HCT116 (cell line): Measurements from ENCODE around the gene ECE2. TPM values are rescaled to one million over a fixed set of nuclear protein-coding genes. Genes with fewer than 3 reads are reported as not detected.

Experiments
- ATAC-seq: fragments of 200-7000 bp; cut with Tn5 transposase; 2 replicates; pipeline ENCODE4 v1.9.1; 2020; ENCODE audit warnings: mild to moderate bottlenecking, moderate library complexity
- BruUV-seq: library from RNA; stranded (reverse); fragments of 400-500 nt; replicated peaks from 2 replicates; lab custom pipeline; 2021; lab: Mats Ljungman, UMichigan
- CTCF ChIA-PET: fragments of 300-600 bp; sonication (Branson Sonifier 250); formaldehyde crosslinking; loops from one replicate; lab custom pipeline; 2021; ENCODE audit warnings: antibody characterized with exemption; lab: Charles Lee
- POLR2A ChIA-PET: fragments of 300-600, 350-600 bp; sonication (Branson Sonifier 250); formaldehyde crosslinking; loops from one replicate; lab custom pipeline; 2021; ENCODE audit warnings: antibody characterized with exemption; lab: Charles Lee
- RAD21 ChIA-PET, 2 experiments: fragments of 300-600 bp; sonication (Branson Sonifier 250); formaldehyde crosslinking; loops; one replicate each; lab custom pipeline; 2023; ENCODE audit warnings: low total read pairs in 2 of 2; ENCODE audit not compliant: uncharacterized antibody in 2 of 2, unreplicated experiment in 2 of 2, low non-redundant PET in 1 of 2; lab: Charles Lee
- DNase-seq: peaks from one replicate; pipeline ENCODE4 v3.0.0-alpha.2; 2010; ENCODE audit warnings: low read depth, low spot score
- H2AFZ ChIP-seq: fragments of 200-600 bp; shearing (Covaris generic), sonication (generic); 2 replicates; pipeline ENCODE4 v1.6.1; 2017; ENCODE audit warnings: low read depth, mixed run types, mixed read lengths, antibody characterized with exemption, low read length; ENCODE audit not compliant: poor library complexity, severe bottlenecking
- H3K27ac ChIP-seq: 2 replicates; pipeline ENCODE4 v1.5.1; 2012; ENCODE audit warnings: low read depth, low read length
- H3K27me3 ChIP-seq: fragments of 200-600 bp; sonication (generic); 2 replicates; pipeline ENCODE4 v1.6.1; 2016; ENCODE audit warnings: mixed run types, low read length, mixed read lengths; ENCODE audit not compliant: insufficient read depth
- H3K36me3 ChIP-seq, 2 experiments: fragments of 200-500 bp in 1 of 2; fragments of 200-600 bp in 1 of 2; sonication (Bioruptor generic) in 1 of 2; sonication (generic) in 1 of 2; 2 replicates each; pipeline versions ENCODE4 v1.5.1 to v1.6.1; 2014 to 2016; ENCODE audit warnings: low read length in 2 of 2, inconsistent platforms in 1 of 2, mixed read lengths in 1 of 2, mixed run types in 1 of 2; ENCODE audit not compliant: insufficient read depth in 2 of 2, control insufficient read depth in 1 of 2
- H3K4me1 ChIP-seq, 2 experiments: fragments of 200-600 bp in 1 of 2; sonication (generic) in 1 of 2; 2 replicates each; pipeline versions ENCODE4 v1.5.1 to v1.6.1; 2012 to 2017; ENCODE audit warnings: low read length in 2 of 2, inconsistent platforms in 1 of 2, mild to moderate bottlenecking in 1 of 2, mixed read lengths in 1 of 2, mixed run types in 1 of 2, moderate library complexity in 1 of 2; ENCODE audit not compliant: insufficient read depth in 2 of 2, control insufficient read depth in 1 of 2
- H3K4me2 ChIP-seq: fragments of 200-600 bp; sonication (generic); 2 replicates; pipeline ENCODE4 v1.6.1; 2017; ENCODE audit warnings: mixed run types, low read length, mixed read lengths
- H3K4me3 ChIP-seq, 2 experiments: fragments of 200-600 bp in 1 of 2; sonication (generic) in 1 of 2; replicated peaks in 1 of 2; 2 replicates each; pipeline ENCODE4 v1.5.1; 2011 to 2016; ENCODE audit warnings: low read length in 2 of 2, control low read depth in 1 of 2, low read depth in 1 of 2, mild to moderate bottlenecking in 1 of 2, mixed read lengths in 1 of 2, mixed run types in 1 of 2
- H3K79me2 ChIP-seq: fragments of 200-600 bp; sonication (generic); 2 replicates; pipeline ENCODE4 v1.6.1; 2017; ENCODE audit warnings: mild to moderate bottlenecking, mixed run types, low read length, moderate library complexity, mixed read lengths; ENCODE audit not compliant: insufficient read depth
- H3K9ac ChIP-seq: fragments of 200-600 bp; sonication (generic); 2 replicates; pipeline ENCODE4 v1.6.1; 2016; ENCODE audit warnings: low read length, mixed read lengths
- H3K9me2 ChIP-seq: fragments of 200-600 bp; sonication (generic), shearing (Covaris generic); 2 replicates; pipeline ENCODE4 v1.6.1; 2017; ENCODE audit warnings: mixed run types, mild to moderate bottlenecking, moderate library complexity; ENCODE audit not compliant: insufficient read depth
- H3K9me3 ChIP-seq, 2 experiments: fragments of 200-500 bp in 1 of 2; fragments of 200-600 bp in 1 of 2; sonication (Bioruptor generic) in 1 of 2; sonication (generic) in 1 of 2; 2 replicates each; pipeline ENCODE4 v1.6.1; 2014 to 2017; ENCODE audit warnings: low read length in 2 of 2, mixed read lengths in 2 of 2, inconsistent platforms in 1 of 2, low read depth in 1 of 2, mild to moderate bottlenecking in 1 of 2, mixed run types in 1 of 2, moderate library complexity in 1 of 2; ENCODE audit not compliant: control insufficient read depth in 1 of 2, insufficient read depth in 1 of 2
- H4K20me1 ChIP-seq: fragments of 200-600 bp; sonication (generic), shearing (Covaris generic); 2 replicates; pipeline ENCODE4 v1.6.1; 2017; ENCODE audit warnings: mixed run types, mild to moderate bottlenecking, moderate library complexity; ENCODE audit not compliant: insufficient read depth
- CBX3 ChIP-seq: IDR thresholded peaks from 2 replicates; pipeline ENCODE4 v1.6.1; 2012; ENCODE audit warnings: low read depth
- EGR1 ChIP-seq: IDR thresholded peaks from 2 replicates; pipeline ENCODE4 v1.6.1; 2012; ENCODE audit warnings: low read depth
- ELF1 ChIP-seq: IDR thresholded peaks from 2 replicates; pipeline ENCODE4 v1.6.1; 2012; ENCODE audit warnings: low read depth, borderline replicate concordance
- EZH2 ChIP-seq: fragments of 200-600 bp; sonication (generic); IDR thresholded peaks from 2 replicates; pipeline ENCODE4 v1.6.1; 2017; ENCODE audit warnings: antibody characterized with exemption, mixed run types
- FOSL1 ChIP-seq: IDR thresholded peaks from 2 replicates; pipeline ENCODE4 v1.6.1; 2012; ENCODE audit warnings: low read depth
- JUND ChIP-seq: IDR thresholded peaks from 2 replicates; pipeline ENCODE4 v1.6.1; 2012
- POLR2A ChIP-seq: IDR thresholded peaks from 2 replicates; pipeline ENCODE4 v1.7.0; 2011; ENCODE audit warnings: borderline replicate concordance; ENCODE audit not compliant: insufficient read depth, insufficient read length; ENCODE audit errors: extremely low read depth
- POLR2AphosphoS5 ChIP-seq: IDR thresholded peaks from 2 replicates; pipeline ENCODE4 v1.6.1; 2011; ENCODE audit warnings: mild to moderate bottlenecking, low read depth, low read length, moderate library complexity
- RAD21 ChIP-seq: IDR thresholded peaks from 2 replicates; pipeline ENCODE4 v1.6.1; 2012; ENCODE audit warnings: low read depth, mild to moderate bottlenecking
- SIN3A ChIP-seq: IDR thresholded peaks from 2 replicates; pipeline ENCODE4 v1.6.1; 2012; ENCODE audit warnings: low read depth
- SP1 ChIP-seq: IDR thresholded peaks from 2 replicates; pipeline ENCODE4 v1.6.1; 2012; ENCODE audit warnings: low read depth
- SRF ChIP-seq: IDR thresholded peaks from 2 replicates; pipeline ENCODE4 v1.6.1; 2012; ENCODE audit warnings: low read depth
- TCF7L2 ChIP-seq: IDR thresholded peaks from 2 replicates; pipeline ENCODE4 v1.7.0; 2011; ENCODE audit warnings: borderline replicate concordance, inconsistent platforms; ENCODE audit not compliant: insufficient read depth, insufficient read length; ENCODE audit errors: extremely low read depth
- YY1 ChIP-seq: IDR thresholded peaks from 2 replicates; pipeline ENCODE4 v1.6.1; 2011; ENCODE audit warnings: low read length, low read depth, moderate library complexity, mild to moderate bottlenecking; ENCODE audit not compliant: insufficient replicate concordance; ENCODE audit errors: extremely low read depth
- ZFX ChIP-seq: fragments of 450-650 bp; IDR thresholded peaks from 2 replicates; pipeline ENCODE4 v1.6.1; 2017
- intact Hi-C: fragments of 100-400 bp; cut with micrococcal nuclease; formaldehyde crosslinking; loops from 2 replicates; pipeline ENCODE4 v1.10.0; 2022
- total RNA-seq: library from RNA; stranded (reverse); gene quantifications from one replicate; pipeline ENCODE4 v1.2.1, GENCODE V29; 2021; ENCODE audit not compliant: unreplicated experiment
- TF ChIP-seq, protein P1 (sequence below): IDR thresholded peaks from 2 replicates; pipeline ENCODE4 v1.6.1; 2012
- TF ChIP-seq, protein P2 (sequence below): IDR thresholded peaks from 2 replicates; pipeline ENCODE4 v1.6.1; 2011; ENCODE audit warnings: mild to moderate bottlenecking, low read length, moderate library complexity; ENCODE audit not compliant: insufficient replicate concordance; ENCODE audit errors: extremely low read depth
- TF ChIP-seq, protein P3 (sequence below): IDR thresholded peaks from 2 replicates; pipeline ENCODE4 v1.6.1; 2012
- TF ChIP-seq, protein P4 (sequence below): IDR thresholded peaks from 2 replicates; pipeline ENCODE4 v1.6.1; 2012; ENCODE audit warnings: low read depth
- TF ChIP-seq, protein P5 (sequence below), 3 experiments: fragments of 200-600 bp in 1 of 3; sonication (generic) in 1 of 3; IDR thresholded peaks in 2 of 3; conservative IDR thresholded peaks in 1 of 3; 2 replicates each; pipeline ENCODE4 v1.5.1; 2012 to 2017; ENCODE audit warnings: low read depth in 2 of 3, low read length in 2 of 3, antibody characterized with exemption in 1 of 3, borderline replicate concordance in 1 of 3, control low read depth in 1 of 3, mild to moderate bottlenecking in 1 of 3, mixed read lengths in 1 of 3, mixed run types in 1 of 3, moderate library complexity in 1 of 3; ENCODE audit not compliant: insufficient read depth in 1 of 3

The ECE2 gene
- total RNA-seq, 1 experiment from 2014 or later: not detected

DNA sequence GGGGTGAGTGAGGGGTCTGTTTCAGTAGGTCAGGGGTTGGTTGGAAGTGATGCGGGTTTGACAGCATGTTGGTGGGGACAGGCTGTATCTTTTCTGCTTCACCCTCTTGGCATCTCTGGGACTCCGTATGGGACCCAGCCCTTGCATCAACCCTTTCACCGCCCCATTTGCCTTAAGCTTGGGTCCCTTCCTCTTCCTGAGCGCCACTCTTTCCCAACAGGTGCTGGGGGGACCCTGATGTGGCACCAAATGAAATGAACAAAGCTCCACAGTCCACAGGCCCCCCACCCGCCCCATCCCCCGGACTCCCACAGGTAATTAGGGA is 39.7 kb downstream of the ECE2 start:
- Histone ChIP-seq H4K20me1 (peaks cover 22% of the 10 kb centered on the region; the same call in 1 of the 2 replicates), H3K36me3 (peaks cover 4 to 29% of the 10 kb centered on the region in 2 experiments; a peak in 2 of 4 replicates), H3K9ac (peak overlapping the region; percentile 99), H3K4me2 (peak overlapping the region; percentile 82), H3K27me3 (no peaks in the 10 kb centered on the region), H3K4me3 (peak overlapping the region; percentile 94 to 98), H3K9me3 (no peaks in the 10 kb centered on the region), H2AFZ (no peak overlapping the region), H3K4me1 (peaks cover 44 to 59% of the 10 kb centered on the region in 2 experiments), H3K79me2 (peaks cover 58% of the 10 kb centered on the region), H3K9me2 (no peaks in the 10 kb centered on the region), H3K27ac (peak overlapping the region; percentile 87)
- TF ChIP-seq POLR2AphosphoS5: no peak
- TF ChIP-seq SIN3A: no peak
- TF ChIP-seq FOSL1: no peak
- TF ChIP-seq, protein P1, sequence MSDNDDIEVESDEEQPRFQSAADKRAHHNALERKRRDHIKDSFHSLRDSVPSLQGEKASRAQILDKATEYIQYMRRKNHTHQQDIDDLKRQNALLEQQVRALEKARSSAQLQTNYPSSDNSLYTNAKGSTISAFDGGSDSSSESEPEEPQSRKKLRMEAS: no peak
- TF ChIP-seq, protein P2, sequence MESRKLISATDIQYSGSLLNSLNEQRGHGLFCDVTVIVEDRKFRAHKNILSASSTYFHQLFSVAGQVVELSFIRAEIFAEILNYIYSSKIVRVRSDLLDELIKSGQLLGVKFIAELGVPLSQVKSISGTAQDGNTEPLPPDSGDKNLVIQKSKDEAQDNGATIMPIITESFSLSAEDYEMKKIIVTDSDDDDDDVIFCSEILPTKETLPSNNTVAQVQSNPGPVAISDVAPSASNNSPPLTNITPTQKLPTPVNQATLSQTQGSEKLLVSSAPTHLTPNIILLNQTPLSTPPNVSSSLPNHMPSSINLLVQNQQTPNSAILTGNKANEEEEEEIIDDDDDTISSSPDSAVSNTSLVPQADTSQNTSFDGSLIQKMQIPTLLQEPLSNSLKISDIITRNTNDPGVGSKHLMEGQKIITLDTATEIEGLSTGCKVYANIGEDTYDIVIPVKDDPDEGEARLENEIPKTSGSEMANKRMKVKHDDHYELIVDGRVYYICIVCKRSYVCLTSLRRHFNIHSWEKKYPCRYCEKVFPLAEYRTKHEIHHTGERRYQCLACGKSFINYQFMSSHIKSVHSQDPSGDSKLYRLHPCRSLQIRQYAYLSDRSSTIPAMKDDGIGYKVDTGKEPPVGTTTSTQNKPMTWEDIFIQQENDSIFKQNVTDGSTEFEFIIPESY: no peak
- no peak for TF ChIP-seq JUND
- TF ChIP-seq, protein P3, sequence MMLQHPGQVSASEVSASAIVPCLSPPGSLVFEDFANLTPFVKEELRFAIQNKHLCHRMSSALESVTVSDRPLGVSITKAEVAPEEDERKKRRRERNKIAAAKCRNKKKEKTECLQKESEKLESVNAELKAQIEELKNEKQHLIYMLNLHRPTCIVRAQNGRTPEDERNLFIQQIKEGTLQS: no peak
- TF ChIP-seq SRF: no peak
- no peak for TF ChIP-seq YY1
- TF ChIP-seq EZH2: no peak
- TF ChIP-seq, protein P4, sequence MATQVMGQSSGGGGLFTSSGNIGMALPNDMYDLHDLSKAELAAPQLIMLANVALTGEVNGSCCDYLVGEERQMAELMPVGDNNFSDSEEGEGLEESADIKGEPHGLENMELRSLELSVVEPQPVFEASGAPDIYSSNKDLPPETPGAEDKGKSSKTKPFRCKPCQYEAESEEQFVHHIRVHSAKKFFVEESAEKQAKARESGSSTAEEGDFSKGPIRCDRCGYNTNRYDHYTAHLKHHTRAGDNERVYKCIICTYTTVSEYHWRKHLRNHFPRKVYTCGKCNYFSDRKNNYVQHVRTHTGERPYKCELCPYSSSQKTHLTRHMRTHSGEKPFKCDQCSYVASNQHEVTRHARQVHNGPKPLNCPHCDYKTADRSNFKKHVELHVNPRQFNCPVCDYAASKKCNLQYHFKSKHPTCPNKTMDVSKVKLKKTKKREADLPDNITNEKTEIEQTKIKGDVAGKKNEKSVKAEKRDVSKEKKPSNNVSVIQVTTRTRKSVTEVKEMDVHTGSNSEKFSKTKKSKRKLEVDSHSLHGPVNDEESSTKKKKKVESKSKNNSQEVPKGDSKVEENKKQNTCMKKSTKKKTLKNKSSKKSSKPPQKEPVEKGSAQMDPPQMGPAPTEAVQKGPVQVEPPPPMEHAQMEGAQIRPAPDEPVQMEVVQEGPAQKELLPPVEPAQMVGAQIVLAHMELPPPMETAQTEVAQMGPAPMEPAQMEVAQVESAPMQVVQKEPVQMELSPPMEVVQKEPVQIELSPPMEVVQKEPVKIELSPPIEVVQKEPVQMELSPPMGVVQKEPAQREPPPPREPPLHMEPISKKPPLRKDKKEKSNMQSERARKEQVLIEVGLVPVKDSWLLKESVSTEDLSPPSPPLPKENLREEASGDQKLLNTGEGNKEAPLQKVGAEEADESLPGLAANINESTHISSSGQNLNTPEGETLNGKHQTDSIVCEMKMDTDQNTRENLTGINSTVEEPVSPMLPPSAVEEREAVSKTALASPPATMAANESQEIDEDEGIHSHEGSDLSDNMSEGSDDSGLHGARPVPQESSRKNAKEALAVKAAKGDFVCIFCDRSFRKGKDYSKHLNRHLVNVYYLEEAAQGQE: no peak
- TF ChIP-seq RAD21: no peak
- TF ChIP-seq CBX3: no peak
- TF ChIP-seq, protein P5, sequence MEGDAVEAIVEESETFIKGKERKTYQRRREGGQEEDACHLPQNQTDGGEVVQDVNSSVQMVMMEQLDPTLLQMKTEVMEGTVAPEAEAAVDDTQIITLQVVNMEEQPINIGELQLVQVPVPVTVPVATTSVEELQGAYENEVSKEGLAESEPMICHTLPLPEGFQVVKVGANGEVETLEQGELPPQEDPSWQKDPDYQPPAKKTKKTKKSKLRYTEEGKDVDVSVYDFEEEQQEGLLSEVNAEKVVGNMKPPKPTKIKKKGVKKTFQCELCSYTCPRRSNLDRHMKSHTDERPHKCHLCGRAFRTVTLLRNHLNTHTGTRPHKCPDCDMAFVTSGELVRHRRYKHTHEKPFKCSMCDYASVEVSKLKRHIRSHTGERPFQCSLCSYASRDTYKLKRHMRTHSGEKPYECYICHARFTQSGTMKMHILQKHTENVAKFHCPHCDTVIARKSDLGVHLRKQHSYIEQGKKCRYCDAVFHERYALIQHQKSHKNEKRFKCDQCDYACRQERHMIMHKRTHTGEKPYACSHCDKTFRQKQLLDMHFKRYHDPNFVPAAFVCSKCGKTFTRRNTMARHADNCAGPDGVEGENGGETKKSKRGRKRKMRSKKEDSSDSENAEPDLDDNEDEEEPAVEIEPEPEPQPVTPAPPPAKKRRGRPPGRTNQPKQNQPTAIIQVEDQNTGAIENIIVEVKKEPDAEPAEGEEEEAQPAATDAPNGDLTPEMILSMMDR (IDR thresholded peaks at IDR 0.05 in 2 of 3, conservative IDR thresholded peaks at IDR 0.05 in 1 of 3; ENCODE audit: borderline replicate concordance in 1 of 3, insufficient read depth in 1 of 3, low read depth in 2 of 3, low read length in 2 of 3): no peak
- TF ChIP-seq POLR2A: no peak
- TF ChIP-seq SP1: no peak
- no peak for TF ChIP-seq EGR1
- TF ChIP-seq ELF1: no peak
- TF ChIP-seq ZFX: no peak
- no peak for TF ChIP-seq TCF7L2
- intact Hi-C loops: loop anchor here (2.0 kb wide), 1 partner anchor 47 kb away; no protein-coding TSS in a partner anchor
- ChIA-PET POLR2A (no interaction called here), RAD21 (no interaction called here), CTCF (no interaction called here)
- DNase-seq (no peak), ATAC-seq (no peak)
- no TSS peak for BruUV-seq
